Activated naive CD8-positive, alpha-beta T cell treated with anti-CD3 and anti-CD28 coated beads for 36 hours (primary cell): ENCODE data around the gene PSMD3. TPM values are rescaled to one million over a fixed set of nuclear protein-coding genes. Genes with fewer than 3 reads are reported as not detected.

ENCODE experiments used
- DNase-seq: peaks from one replicate; pipeline ENCODE4 v3.0.0; 2021
- H3K27ac Mint-ChIP-seq: one replicate; pipeline ENCODE4 v1.8.0; 2022; ENCODE audit warnings: mild to moderate bottlenecking, moderate library complexity, mixed read lengths
- H3K27me3 Mint-ChIP-seq: one replicate; pipeline ENCODE4 v1.8.0; 2022; ENCODE audit warnings: mild to moderate bottlenecking, mixed read lengths
- H3K36me3 Mint-ChIP-seq: one replicate; pipeline ENCODE4 v1.8.0; 2021; ENCODE audit warnings: mild to moderate bottlenecking, mixed read lengths
- H3K4me1 Mint-ChIP-seq: one replicate; pipeline ENCODE4 v1.8.0; 2021; ENCODE audit warnings: mixed read lengths
- H3K4me3 Mint-ChIP-seq: one replicate; pipeline ENCODE4 v1.8.0; 2022; ENCODE audit warnings: mild to moderate bottlenecking, moderate library complexity, mixed read lengths
- H3K9me3 Mint-ChIP-seq: one replicate; pipeline ENCODE4 v1.8.0; 2022; ENCODE audit warnings: mixed read lengths
- total RNA-seq, 2 experiments: library from RNA; stranded (reverse); gene quantifications; one replicate each; pipeline ENCODE4 v1.2.3, GENCODE V29; 2021

The PSMD3 gene
- total RNA-seq, 2 experiments from 2014 or later = 173 to 177 TPM

- H3K4me1 Mint-ChIP-seq = no peaks in the 10 kb centered on the region
- H3K4me3 Mint-ChIP-seq = no peak overlapping the region
- no peaks in the 10 kb centered on the region for H3K27me3 Mint-ChIP-seq
- no peaks in the 10 kb centered on the region for H3K9me3 Mint-ChIP-seq
- DNase-seq = no peak
- H3K36me3 Mint-ChIP-seq = peaks cover 22% of the 10 kb centered on the region
- no peak overlapping the region for H3K27ac Mint-ChIP-seq
Observed at GRCh38 chr17:40032322-40033320, 52.0 kb downstream of the PSMD3 start.

GRCh38 chr17:40033339-40033738 lies 52.7 kb downstream of the PSMD3 start:
- no peak for DNase-seq
- no peaks in the 10 kb centered on the region for H3K4me1 Mint-ChIP-seq
- H3K27me3 Mint-ChIP-seq = no peaks in the 10 kb centered on the region
- no peaks in the 10 kb centered on the region for H3K9me3 Mint-ChIP-seq
- no peak overlapping the region for H3K4me3 Mint-ChIP-seq
- H3K36me3 Mint-ChIP-seq = peaks cover 22% of the 10 kb centered on the region
- no peak overlapping the region for H3K27ac Mint-ChIP-seq

GRCh38 chr17:40034426-40035161 lies 54.0 kb downstream of the PSMD3 start:
- no peaks in the 10 kb centered on the region for H3K4me1 Mint-ChIP-seq
- no peak overlapping the region for H3K27ac Mint-ChIP-seq
- DNase-seq = no peak
- H3K36me3 Mint-ChIP-seq = peaks cover 14% of the 10 kb centered on the region
- H3K4me3 Mint-ChIP-seq = no peak overlapping the region
- H3K9me3 Mint-ChIP-seq = no peaks in the 10 kb centered on the region
- no peaks in the 10 kb centered on the region for H3K27me3 Mint-ChIP-seq

GRCh38 chr17:40035162-40035559 lies 54.6 kb downstream of the PSMD3 start:
- Mint-ChIP-seq H3K36me3 (peaks cover 13% of the 10 kb centered on the region), H3K27ac (no peak overlapping the region), H3K4me1 (no peaks in the 10 kb centered on the region), H3K9me3 (no peaks in the 10 kb centered on the region), H3K27me3 (no peaks in the 10 kb centered on the region), H3K4me3 (no peak overlapping the region)
- no peak for DNase-seq

GRCh38 chr17:40038882-40039513 lies 58.4 kb downstream of the PSMD3 start:
- Mint-ChIP-seq H3K9me3 (no peaks in the 10 kb centered on the region), H3K27me3 (no peaks in the 10 kb centered on the region)

GRCh38 chr17:40041196-40041595 lies 60.6 kb downstream of the PSMD3 start:
- H3K4me3 Mint-ChIP-seq = no peak overlapping the region
- H3K36me3 Mint-ChIP-seq = peaks cover 5% of the 10 kb centered on the region
- H3K4me1 Mint-ChIP-seq = no peaks in the 10 kb centered on the region
- no peak for DNase-seq
- no peaks in the 10 kb centered on the region for H3K9me3 Mint-ChIP-seq
- no peaks in the 10 kb centered on the region for H3K27me3 Mint-ChIP-seq
- no peak overlapping the region for H3K27ac Mint-ChIP-seq

More at GRCh38 chr17:40038882-40039513, 58.4 kb downstream of the PSMD3 start:
- no peak overlapping the region for H3K27ac Mint-ChIP-seq
- H3K36me3 Mint-ChIP-seq = peaks cover 6% of the 10 kb centered on the region
- H3K4me1 Mint-ChIP-seq = no peaks in the 10 kb centered on the region
- no peak for DNase-seq
- H3K4me3 Mint-ChIP-seq = no peak overlapping the region

Other genes starting within 250 kb of the PSMD3 start
- under 1 TPM; 0.60 to 0.84 TPM for gene GRB7, start 242.9 kb upstream of the PSMD3 start, total RNA-seq
- 10 to 100 TPM; 43.9 to 44.6 TPM for gene IKZF3, start 116.5 kb upstream of the PSMD3 start, total RNA-seq
- not detected for gene ZPBP2, start 112.6 kb upstream of the PSMD3 start, total RNA-seq
- gene GSDMB, start 62.2 kb upstream of the PSMD3 start, total RNA-seq = 1 to 10 TPM; 7.6 to 8.7 TPM
- gene ORMDL3, start 53.2 kb upstream of the PSMD3 start, total RNA-seq = 10 to 100 TPM; 59.1 to 62.3 TPM
- not detected for gene LRRC3C, start 53.1 kb upstream of the PSMD3 start, total RNA-seq
- under 1 TPM; 0.14 to 0.16 TPM for gene GSDMA, start 17.8 kb upstream of the PSMD3 start, total RNA-seq
- gene CSF3, start 34.6 kb downstream of the PSMD3 start, total RNA-seq = not detected
- gene MED24, start 73.6 kb downstream of the PSMD3 start, total RNA-seq = 100 to 1,000 TPM; 103 to 107 TPM
- 10 to 100 TPM; 11.4 to 12.1 TPM for gene THRA, start 82.2 kb downstream of the PSMD3 start, total RNA-seq
- 1 to 10 TPM; 4.8 to 5.8 TPM for gene NR1D1, start 119.8 kb downstream of the PSMD3 start, total RNA-seq
- 10 to 100 TPM; 62.7 to 66.7 TPM for gene MSL1, start 141.2 kb downstream of the PSMD3 start, total RNA-seq
- gene CASC3, start 159.7 kb downstream of the PSMD3 start, total RNA-seq = 10 to 100 TPM; 74.5 to 77.0 TPM
- 1 to 10 TPM; 4.3 to 5.1 TPM for gene RAPGEFL1, start 196.7 kb downstream of the PSMD3 start, total RNA-seq
- 10 to 100 TPM; 15.7 to 17.4 TPM for gene WIPF2, start 238.5 kb downstream of the PSMD3 start, total RNA-seq